ENCODE measurements around the gene NUP93.

Gene NUP93

GRCh38 chr16:56833243-56833970, 103.5 kb downstream of the NUP93 start:
- ChIA-PET POLR2A (no interaction called here), CTCF (interaction anchor here (0.6 to 1.1 kb wide), 3 partner anchors 9 to 131 kb away, joined by 3 read pairs; no protein-coding TSS in a partner anchor)
- Histone ChIP-seq H3K9me3 (ENCODE audit: control insufficient read depth, insufficient read depth, low read depth, low read length) (no peaks in the 10 kb centered on the region), H3K4me3 (ENCODE audit: low read depth, low read length) (no peak overlapping the region), H3K4me1 (ENCODE audit: control insufficient read depth, insufficient read depth, low read length) (no peaks in the 10 kb centered on the region), H3K27ac (ENCODE audit: extremely low read depth, low read depth, low read length) (no peak overlapping the region), H3K36me3 (ENCODE audit: control insufficient read depth in 2 of 2, insufficient read depth in 1 of 2, low read length in 2 of 2) (peaks cover 4 to 93% of the 10 kb centered on the region in 2 experiments; a peak in 2 of 3 replicates)
- TF ChIP-seq, protein P1, sequence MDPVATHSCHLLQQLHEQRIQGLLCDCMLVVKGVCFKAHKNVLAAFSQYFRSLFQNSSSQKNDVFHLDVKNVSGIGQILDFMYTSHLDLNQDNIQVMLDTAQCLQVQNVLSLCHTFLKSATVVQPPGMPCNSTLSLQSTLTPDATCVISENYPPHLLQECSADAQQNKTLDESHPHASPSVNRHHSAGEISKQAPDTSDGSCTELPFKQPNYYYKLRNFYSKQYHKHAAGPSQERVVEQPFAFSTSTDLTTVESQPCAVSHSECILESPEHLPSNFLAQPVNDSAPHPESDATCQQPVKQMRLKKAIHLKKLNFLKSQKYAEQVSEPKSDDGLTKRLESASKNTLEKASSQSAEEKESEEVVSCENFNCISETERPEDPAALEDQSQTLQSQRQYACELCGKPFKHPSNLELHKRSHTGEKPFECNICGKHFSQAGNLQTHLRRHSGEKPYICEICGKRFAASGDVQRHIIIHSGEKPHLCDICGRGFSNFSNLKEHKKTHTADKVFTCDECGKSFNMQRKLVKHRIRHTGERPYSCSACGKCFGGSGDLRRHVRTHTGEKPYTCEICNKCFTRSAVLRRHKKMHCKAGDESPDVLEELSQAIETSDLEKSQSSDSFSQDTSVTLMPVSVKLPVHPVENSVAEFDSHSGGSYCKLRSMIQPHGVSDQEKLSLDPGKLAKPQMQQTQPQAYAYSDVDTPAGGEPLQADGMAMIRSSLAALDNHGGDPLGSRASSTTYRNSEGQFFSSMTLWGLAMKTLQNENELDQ (tag by site-specific recombination; IDR thresholded peaks at IDR 0.05; ENCODE audit: low read depth): no peak
- no peak for TF ChIP-seq ZNF777 (tag by site-specific recombination; IDR thresholded peaks at IDR 0.05; ENCODE audit: borderline replicate concordance)
- TF ChIP-seq ZNF202 (tag by site-specific recombination; IDR thresholded peaks at IDR 0.05; ENCODE audit: borderline replicate concordance): no peak

GRCh38 chr16:56835320-56835719, 105.4 kb downstream of the NUP93 start:
- Histone ChIP-seq H3K4me3 (ENCODE audit: low read depth, low read length) (no peak overlapping the region), H3K36me3 (ENCODE audit: control insufficient read depth in 2 of 2, insufficient read depth in 1 of 2, low read length in 2 of 2) (peaks cover 7 to 91% of the 10 kb centered on the region in 2 experiments; a peak in 2 of 3 replicates), H3K27ac (ENCODE audit: extremely low read depth, low read depth, low read length) (no peak overlapping the region), H3K4me1 (ENCODE audit: control insufficient read depth, insufficient read depth, low read length) (no peaks in the 10 kb centered on the region), H3K9me3 (ENCODE audit: control insufficient read depth, insufficient read depth, low read depth, low read length) (no peaks in the 10 kb centered on the region)
- TF ChIP-seq ZNF155 (tag by site-specific recombination; IDR thresholded peaks at IDR 0.05) (no peak), SCRT2 (tag by site-specific recombination; IDR thresholded peaks at IDR 0.05) (0 out of 2 replicates have a peak, but pooled peaks have one; percentile 20), ZNF211 (tag by site-specific recombination; IDR thresholded peaks at IDR 0.05; ENCODE audit: low read depth) (no peak)
- POLR2A ChIA-PET: no interaction called here
- CTCF ChIA-PET: no interaction called here

- Histone ChIP-seq H3K36me3 (ENCODE audit: control insufficient read depth in 2 of 2, insufficient read depth in 1 of 2, low read length in 2 of 2) (peaks cover 10 to 89% of the 10 kb centered on the region in 2 experiments; a peak in 2 of 3 replicates), H3K27ac (ENCODE audit: extremely low read depth, low read depth, low read length) (no peak overlapping the region), H3K4me1 (ENCODE audit: control insufficient read depth, insufficient read depth, low read length) (no peaks in the 10 kb centered on the region), H3K4me3 (ENCODE audit: low read depth, low read length) (no peak overlapping the region), H3K9me3 (ENCODE audit: control insufficient read depth, insufficient read depth, low read depth, low read length) (no peaks in the 10 kb centered on the region)
- POLR2A ChIA-PET: no interaction called here
- TF ChIP-seq ZBTB11 (tag by site-specific recombination; conservative IDR thresholded peaks at IDR 0.05; ENCODE audit: low read depth) (peak; percentile 37; the same call in 1 of the 2 replicates), FEZF1 (tag by site-specific recombination; IDR thresholded peaks at IDR 0.05) (peak; percentile 45; the same call in 1 of the 2 replicates), PRDM4 (tag by site-specific recombination; IDR thresholded peaks at IDR 0.05) (no peak), ZNF610 (tag by site-specific recombination; IDR thresholded peaks at IDR 0.05; ENCODE audit: borderline replicate concordance) (no peak)
- CTCF ChIA-PET: interaction anchor here (0.6 kb wide), 1 partner anchor 12 kb away, joined by 3 read pairs; no protein-coding TSS in a partner anchor
Measured at GRCh38 chr16:56836410-56837230, 106.7 kb downstream of the NUP93 start.

Data from HEK293 (cell line).